ENCODE data around the gene SPSB1. TPM values are rescaled to one million over a fixed set of nuclear protein-coding genes. Genes with fewer than 3 reads are reported as not detected.

SPSB1 gene
- total RNA-seq, 1 experiment from 2014 or later: 18.2 TPM

GRCh38 chr1:9380711-9381110 lies 88.0 kb downstream of the SPSB1 start:
- no peak for TF ChIP-seq CTCF (IDR thresholded peaks at IDR 0.05; ENCODE audit: insufficient read depth in 1 of 2, low read depth in 1 of 2, low read length in 1 of 2, severe bottlenecking in 1 of 2, unreplicated experiment in 1 of 2)
- CTCF ChIA-PET: no interaction called here
- Mint-ChIP-seq H3K9me3 (ENCODE audit: unreplicated experiment) (no peaks in the 10 kb centered on the region), H3K36me3 (ENCODE audit: insufficient read depth, unreplicated experiment) (no peaks in the 10 kb centered on the region), H3K27ac (ENCODE audit: unreplicated experiment) (no peak overlapping the region), H3K4me3 (ENCODE audit: unreplicated experiment) (no peak overlapping the region), H3K27me3 (ENCODE audit: insufficient read depth, unreplicated experiment) (no peaks in the 10 kb centered on the region), H3K4me1 (ENCODE audit: low read depth, unreplicated experiment) (peaks cover 7% of the 10 kb centered on the region)
- Histone ChIP-seq H3K4me1 (peaks cover 9% of the 10 kb centered on the region; the same call in 1 of the 2 replicates), H3K36me3 (ENCODE audit: control insufficient read depth, insufficient read depth, low read length) (no peaks in the 10 kb centered on the region), H3K27me3 (replicated peaks; ENCODE audit: control insufficient read depth, insufficient read depth, low read length) (no peaks in the 10 kb centered on the region), H3K4me3 (ENCODE audit: low read depth, low read length) (no peak overlapping the region), H3K9me3 (no peaks in the 10 kb centered on the region)
- intact Hi-C loops (cut with micrococcal nuclease; ENCODE audit: unreplicated experiment): no loop called here
- BruUV-seq (replicated peaks): no TSS peak
- POLR2A ChIA-PET: no interaction called here
- no peak for DNase-seq

GRCh38 chr1:9382643-9383491 lies 90.2 kb downstream of the SPSB1 start:
- no peak for TF ChIP-seq CTCF (IDR thresholded peaks at IDR 0.05; ENCODE audit: insufficient read depth in 1 of 2, low read depth in 1 of 2, low read length in 1 of 2, severe bottlenecking in 1 of 2, unreplicated experiment in 1 of 2)
- Histone ChIP-seq H3K4me1 (peaks cover 9% of the 10 kb centered on the region; the same call in 1 of the 2 replicates), H3K36me3 (ENCODE audit: control insufficient read depth, insufficient read depth, low read length) (no peaks in the 10 kb centered on the region), H3K4me3 (ENCODE audit: low read depth, low read length) (no peak overlapping the region), H3K27me3 (replicated peaks; ENCODE audit: control insufficient read depth, insufficient read depth, low read length) (no peaks in the 10 kb centered on the region), H3K9me3 (no peaks in the 10 kb centered on the region)
- CTCF ChIA-PET: interaction anchor here (0.6 kb wide), 1 partner anchor 670 kb away, joined by 3 read pairs; no protein-coding TSS in a partner anchor
- Mint-ChIP-seq H3K4me3 (ENCODE audit: unreplicated experiment) (no peak overlapping the region), H3K27me3 (ENCODE audit: insufficient read depth, unreplicated experiment) (no peaks in the 10 kb centered on the region), H3K27ac (ENCODE audit: unreplicated experiment) (no peak overlapping the region), H3K4me1 (ENCODE audit: low read depth, unreplicated experiment) (peaks cover 7% of the 10 kb centered on the region), H3K9me3 (ENCODE audit: unreplicated experiment) (no peaks in the 10 kb centered on the region), H3K36me3 (ENCODE audit: insufficient read depth, unreplicated experiment) (no peaks in the 10 kb centered on the region)
- intact Hi-C loops (cut with micrococcal nuclease; ENCODE audit: unreplicated experiment): no loop called here
- DNase-seq: no peak
- POLR2A ChIA-PET: no interaction called here
- BruUV-seq (replicated peaks): no TSS peak

GRCh38 chr1:9384128-9384527 lies 91.4 kb downstream of the SPSB1 start:
- Histone ChIP-seq H3K27me3 (replicated peaks; ENCODE audit: control insufficient read depth, insufficient read depth, low read length) (no peaks in the 10 kb centered on the region), H3K4me3 (ENCODE audit: low read depth, low read length) (no peak overlapping the region), H3K36me3 (ENCODE audit: control insufficient read depth, insufficient read depth, low read length) (no peaks in the 10 kb centered on the region), H3K4me1 (peaks cover 14% of the 10 kb centered on the region; the same call in 1 of the 2 replicates), H3K9me3 (no peaks in the 10 kb centered on the region)
- Mint-ChIP-seq H3K27ac (ENCODE audit: unreplicated experiment) (peak overlapping the region; percentile 42), H3K4me3 (ENCODE audit: unreplicated experiment) (no peak overlapping the region), H3K9me3 (ENCODE audit: unreplicated experiment) (no peaks in the 10 kb centered on the region), H3K27me3 (ENCODE audit: insufficient read depth, unreplicated experiment) (no peaks in the 10 kb centered on the region), H3K4me1 (ENCODE audit: low read depth, unreplicated experiment) (peaks cover 7% of the 10 kb centered on the region), H3K36me3 (ENCODE audit: insufficient read depth, unreplicated experiment) (no peaks in the 10 kb centered on the region)
- intact Hi-C loops (cut with micrococcal nuclease; ENCODE audit: unreplicated experiment): no loop called here
- CTCF ChIA-PET: no interaction called here
- no peak for DNase-seq
- no peak for TF ChIP-seq CTCF (IDR thresholded peaks at IDR 0.05; ENCODE audit: insufficient read depth in 1 of 2, low read depth in 1 of 2, low read length in 1 of 2, severe bottlenecking in 1 of 2, unreplicated experiment in 1 of 2)
- no TSS peak for BruUV-seq (replicated peaks)
- POLR2A ChIA-PET: no interaction called here

All from Caco-2 (cell line).